HG03378 (cell line): ENCODE data around the gene ASCL2.

Experiments used
- ATAC-seq: cut with Tn5 transposase; IDR thresholded peaks from one replicate; pipeline ENCODE4 v1.9.1; 2021; ENCODE audit warnings: mild to moderate bottlenecking, moderate library complexity; ENCODE audit not compliant: unreplicated experiment

The ASCL2 gene

DNA sequence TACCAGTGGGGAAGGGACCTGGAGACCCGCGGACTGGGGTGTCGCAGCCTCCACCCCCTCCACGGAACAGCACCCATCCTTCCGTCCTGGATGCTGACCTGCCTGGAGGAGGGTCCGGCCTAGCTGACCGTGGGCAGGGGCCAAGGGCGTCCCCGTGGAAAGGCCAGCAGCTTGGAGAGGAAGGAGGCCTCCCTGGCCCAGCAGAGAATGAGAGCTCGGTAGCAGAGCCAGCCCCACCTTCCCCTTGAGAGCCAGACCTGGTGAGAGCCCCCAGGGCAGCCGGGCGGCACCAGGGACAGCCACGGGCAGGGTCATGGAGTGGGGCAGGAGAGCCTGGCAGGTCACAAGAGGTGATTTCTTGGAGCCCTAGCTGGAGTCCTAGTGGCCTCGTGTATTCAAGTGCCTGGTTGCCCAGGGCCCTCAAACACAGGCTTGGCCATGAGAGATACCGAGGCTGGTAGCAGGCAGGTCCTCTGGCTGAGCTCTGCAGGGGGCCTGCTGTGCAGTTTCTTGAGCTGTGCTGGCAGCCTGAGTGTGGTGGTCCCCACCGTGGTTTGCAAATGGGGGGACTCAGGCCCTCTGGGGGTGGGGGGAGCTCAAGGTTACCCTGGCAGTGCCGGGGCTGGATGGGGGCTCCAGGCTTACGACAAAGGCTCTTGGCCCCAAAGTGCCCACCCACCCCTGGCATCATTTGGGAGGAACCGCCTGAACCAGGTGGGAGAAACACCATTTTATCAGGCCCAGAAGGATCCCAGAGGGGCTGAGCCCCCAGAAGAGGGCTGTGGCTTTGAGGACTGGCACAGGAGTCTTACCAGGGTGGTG is 39.1 kb upstream of the ASCL2 start:
- no peak for ATAC-seq

DNA sequence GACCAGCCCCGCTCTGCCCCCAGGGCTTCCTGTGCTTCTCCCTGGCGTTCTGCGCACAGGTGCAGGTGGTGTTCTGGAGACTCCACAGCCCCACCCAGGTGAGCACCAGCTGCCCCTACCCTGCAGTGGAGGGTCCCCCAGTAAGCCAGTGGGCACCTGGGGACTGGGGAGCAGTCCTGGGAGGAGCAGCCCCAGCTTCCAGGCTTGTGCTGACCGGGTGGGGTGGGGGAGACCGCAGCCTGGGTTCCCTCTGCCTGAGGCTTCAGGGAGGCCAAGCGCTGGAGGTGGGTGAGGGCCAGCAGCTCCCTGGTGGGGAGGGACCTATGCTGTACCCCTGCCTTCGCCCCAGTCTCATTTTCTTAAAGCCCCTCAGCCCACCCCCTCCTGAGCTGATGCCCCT is 38.3 kb upstream of the ASCL2 start:
- ATAC-seq: no peak

DNA sequence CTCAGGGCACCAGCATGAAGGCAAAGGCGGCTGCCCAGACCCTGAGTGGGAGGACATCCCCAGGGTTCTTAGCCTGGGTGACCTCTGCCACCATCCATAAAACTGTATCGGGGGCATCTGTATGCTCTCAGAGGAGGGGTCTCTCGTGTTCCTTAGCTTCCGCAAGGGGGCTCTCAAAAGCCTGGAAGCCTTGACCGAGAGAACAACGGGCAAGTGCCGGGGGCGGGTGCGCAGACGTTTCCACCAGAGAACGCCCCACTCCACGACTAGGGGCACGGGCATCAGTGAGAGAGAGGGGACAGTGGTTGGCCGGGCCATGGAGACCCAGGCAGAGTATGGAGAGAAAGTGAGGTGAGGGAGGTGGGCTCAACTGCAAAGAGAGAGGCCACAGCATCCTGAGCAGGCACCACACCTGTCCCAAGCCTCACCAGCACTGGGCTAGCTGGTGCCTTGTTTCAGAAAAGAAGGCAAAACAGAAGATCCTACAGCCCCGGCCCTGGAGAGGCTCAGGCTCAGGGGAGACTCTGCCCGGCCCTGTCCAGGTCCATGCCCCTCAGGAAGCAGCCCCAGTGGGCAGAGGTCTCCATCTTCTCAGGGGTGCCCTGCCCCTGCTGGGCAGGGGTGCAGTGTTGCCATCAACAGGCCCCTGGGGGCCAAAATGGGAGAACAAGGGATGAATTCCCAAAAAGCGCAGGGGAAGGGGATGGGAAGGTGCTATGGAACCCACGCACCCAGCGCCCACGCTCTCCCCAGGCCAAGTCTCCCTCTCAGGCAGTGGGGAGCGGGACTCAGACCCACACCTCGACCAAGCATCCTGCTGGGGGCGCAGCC is 37.3 kb upstream of the ASCL2 start:
- no peak for ATAC-seq

DNA sequence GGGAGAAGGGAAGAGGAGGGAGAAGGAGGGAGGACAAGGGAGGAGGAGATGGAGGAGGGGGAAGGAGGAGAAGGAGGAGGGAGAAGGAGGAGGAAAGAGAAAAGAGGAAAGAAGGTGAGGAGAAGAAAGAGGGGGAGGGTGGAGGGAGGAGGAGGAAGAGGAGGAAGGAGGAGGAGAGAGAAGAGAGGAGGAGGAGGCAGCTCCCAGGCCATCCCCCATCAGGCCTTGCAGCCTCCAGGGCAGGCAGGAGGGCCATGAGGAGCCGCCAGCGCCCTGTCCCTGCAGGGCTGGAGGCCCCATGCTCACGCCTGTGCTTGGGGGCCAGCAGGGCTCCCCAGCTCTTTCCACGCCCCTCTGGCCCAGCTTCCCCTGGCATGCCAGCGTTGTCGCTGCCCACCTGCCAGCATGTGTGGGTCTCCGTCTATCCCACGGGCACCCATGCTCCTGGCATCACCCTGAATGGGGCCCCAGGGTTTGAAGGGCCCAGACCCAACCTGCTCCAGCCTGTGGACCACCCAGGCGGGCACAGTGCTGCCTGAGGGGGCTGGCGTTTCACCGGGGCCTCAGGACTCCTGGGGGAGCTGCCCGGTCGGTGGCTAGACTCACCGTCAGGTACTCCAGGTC is 36.6 kb upstream of the ASCL2 start:
- ATAC-seq: no peak

DNA sequence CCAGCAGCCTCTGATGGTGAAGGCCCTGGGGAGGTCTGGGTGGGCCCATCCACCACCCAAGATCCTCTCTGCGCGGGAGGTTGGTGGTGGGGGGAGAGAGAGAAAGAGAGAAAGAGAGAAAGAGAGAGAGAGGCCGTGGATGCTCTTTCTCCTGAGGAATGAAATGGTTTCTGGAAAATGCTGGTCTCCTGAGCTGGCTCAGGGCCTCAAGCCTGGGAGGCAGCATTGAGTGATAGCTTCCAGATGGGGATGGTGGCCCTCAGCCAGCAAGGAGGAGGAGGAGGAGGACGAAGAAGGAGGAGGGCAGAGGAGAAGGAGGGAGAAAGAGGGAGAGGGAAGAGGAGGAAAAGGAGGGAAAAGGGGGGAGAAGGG is 36.0 kb upstream of the ASCL2 start:
- ATAC-seq: no peak

DNA sequence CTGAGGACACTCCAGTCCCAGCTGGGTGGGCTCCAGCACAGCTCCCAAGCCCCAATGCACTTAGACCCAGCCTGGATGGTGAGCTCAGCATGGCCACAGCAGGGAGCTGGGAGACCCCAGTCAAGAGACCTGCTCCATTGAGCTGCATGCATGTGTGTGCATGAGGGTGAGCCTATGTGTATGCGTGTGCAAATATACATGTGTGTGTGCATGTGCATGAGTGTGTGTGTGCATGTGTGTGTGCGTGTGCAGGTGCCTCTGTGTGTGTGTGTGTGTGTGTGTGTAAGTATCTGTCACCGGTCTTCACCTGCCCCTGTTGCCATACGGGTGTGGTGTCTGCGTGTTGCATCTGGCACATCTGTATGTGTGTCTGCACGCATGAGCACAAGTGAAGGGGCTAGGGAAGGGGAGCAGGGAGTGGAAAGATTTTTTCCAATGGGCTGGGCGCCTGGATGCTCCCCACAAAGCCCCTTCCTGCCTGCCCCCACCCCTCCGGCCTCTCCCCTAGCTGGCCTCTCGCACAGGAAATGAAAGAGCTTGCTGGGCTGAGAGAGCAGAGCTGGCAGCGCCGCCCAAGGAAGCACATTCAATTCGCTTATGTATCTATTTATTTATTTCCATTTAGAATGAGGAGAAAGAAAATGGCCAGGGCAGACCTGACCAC is 35.5 kb upstream of the ASCL2 start:
- no peak for ATAC-seq

DNA sequence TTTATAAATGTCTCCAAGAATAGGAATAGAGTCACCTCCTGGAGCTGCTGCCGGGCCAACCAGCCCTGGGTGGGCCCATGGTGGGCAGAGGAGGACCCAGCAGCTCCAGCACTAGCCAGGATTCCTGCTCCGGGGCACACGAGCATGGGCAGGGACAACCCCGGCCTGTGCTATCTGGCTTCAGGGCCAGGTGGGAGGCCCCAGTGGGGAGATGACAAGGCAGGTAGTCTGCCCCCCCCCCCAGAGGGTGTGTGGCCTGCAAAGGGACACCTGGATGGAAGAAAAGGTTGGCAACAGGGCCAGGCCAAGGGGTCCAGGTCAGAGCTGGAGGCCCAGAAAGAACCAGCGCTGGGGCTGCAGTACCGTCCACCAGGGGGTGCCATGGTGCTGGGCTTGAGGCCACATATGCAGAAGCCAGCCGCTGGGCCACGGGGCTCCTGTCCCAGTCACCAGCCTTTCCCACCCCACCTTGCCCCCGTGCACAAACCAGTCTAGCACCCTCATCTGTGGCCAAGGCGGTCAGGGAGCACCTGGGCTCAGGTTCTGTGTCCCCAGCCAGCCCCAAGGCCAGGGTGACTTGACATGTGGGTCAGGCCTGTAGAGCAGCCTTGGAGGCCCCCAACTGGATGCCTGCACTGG is 34.9 kb upstream of the ASCL2 start:
- no peak for ATAC-seq

DNA sequence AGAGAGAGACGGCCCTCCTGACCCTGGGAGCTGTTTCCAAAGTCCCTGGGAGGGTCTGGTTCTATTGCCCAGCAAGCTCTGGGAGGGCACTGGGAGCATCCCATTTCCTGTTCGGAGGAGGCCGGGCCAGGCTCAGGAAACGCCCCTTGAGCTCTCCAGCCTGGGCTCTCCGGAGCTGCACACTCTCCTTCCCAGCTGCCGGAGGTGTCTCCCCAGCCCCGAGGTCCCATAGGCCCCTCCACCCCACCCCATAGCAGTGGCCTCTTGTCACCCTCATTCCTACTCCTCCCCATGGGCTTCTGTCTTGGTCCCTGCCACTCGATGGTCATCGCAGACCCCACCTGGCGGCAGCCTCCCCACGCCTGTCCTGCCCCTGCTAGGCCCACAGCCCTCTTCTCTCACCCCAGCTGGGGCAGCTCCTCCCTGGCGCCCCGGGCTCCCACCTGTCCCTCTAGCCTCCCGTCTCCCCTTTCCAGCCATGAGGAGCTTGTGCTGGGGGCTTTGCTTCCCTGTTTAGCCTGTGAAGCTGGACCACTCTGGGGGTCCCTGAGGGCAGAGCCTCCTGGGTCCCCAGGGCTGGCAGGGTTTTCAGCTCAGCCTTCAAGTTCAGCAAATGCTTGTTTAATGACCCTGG is 34.2 kb upstream of the ASCL2 start:
- ATAC-seq: no peak

DNA sequence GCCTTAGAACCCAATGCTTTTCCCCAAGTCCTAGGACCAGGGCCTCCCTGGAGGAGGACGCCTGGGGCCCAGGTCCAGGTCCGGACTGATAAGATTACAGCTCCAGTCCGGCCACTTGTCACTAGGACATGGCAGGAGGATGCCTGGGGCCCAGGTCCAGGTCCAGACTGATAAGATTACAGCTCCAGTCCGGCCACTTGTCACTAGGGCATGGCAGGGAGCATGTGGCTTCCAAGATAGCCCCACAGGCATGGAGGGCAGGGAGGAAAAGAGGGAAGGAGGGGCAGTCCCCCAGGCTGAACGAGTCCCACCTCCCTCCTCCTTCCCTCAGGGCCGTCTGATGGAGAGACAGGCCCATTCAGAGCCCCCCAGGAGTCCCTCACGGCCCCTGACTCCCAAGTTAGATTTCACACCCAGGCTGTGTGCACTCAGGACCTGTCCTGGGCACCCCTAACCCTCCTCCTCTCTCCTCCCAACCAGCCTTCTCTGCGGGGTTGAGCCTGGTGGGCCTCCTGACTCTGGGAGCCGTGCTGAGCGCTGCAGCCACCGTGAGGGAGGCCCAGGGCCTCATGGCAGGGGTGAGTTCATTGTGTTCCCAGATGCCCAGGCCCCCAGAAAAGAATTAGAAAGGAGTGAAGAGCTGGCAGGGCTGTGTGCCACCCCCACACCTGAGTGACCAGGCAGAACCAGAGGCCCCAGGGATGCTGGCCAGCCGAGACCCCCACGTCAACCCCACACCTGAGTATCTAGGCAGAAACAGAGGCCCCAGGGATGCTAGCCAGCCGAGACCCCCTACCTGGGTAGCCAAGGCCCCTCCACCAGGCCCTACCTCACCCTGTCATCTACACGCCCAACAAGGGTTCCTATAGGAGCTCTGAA is 33.5 kb upstream of the ASCL2 start:
- no peak for ATAC-seq

DNA sequence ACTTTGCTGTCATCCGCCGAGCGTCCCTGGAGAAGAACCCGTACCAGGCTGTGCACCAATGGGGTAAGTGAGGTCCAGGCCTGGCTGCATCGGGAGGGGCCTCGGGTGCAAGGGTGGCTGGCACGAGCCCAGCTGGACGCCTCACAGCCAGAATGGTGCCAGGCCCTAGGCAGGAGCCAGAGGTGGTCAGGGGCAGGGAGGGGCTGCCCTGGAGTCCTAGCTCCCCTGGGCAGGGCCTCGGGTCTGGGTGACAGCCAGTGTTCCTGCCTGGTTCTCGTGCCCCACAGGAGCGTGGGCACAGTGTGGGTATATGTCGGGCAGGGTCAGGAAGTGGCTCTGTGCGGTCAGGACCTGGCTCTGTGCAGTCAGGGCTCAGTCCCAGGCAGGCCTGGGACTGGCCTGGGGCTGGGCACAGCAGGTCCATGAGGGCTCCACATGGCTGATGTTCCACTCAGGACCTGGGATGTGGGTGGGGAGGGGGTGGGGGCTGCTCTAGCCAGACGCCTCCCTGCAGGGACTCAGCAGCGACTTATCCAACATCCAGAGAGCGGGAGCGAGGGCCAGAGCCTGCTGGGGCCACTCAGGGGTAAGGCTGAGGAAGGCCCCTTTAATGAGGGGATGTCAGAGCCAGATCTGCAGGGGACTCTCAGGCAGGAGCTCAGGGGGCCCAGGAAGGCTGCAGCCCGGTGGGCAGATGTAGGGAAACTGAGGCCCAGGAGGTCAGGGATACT is 32.7 kb upstream of the ASCL2 start:
- no peak for ATAC-seq

DNA sequence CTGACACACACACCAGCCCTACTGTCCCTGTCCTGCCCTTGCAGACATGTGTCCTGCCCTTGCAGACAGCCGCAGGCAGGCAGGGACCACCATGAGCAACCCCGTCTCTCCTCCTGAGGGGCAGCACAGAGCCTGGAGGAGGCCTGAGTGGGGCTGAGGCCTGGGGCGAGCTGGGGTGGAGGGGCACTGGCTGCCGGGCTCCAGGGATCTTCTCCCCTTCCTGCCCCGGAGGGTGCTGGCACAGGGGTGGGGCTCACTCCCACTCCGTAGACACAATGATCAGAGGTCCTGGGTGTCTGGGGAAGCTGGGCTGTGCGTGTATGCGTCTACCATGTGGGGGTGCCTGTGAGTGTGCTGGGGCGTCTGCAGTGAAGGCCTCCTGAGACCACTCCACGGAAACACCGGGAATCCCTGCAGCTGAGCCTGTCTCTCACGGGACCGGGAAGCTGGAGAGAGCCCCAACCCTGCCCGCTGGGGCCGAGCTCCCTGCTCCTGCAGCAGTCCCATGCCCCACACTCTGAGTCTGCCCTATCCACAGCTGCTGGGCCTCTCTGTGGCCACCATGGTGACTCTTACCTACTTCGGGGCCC is 32.0 kb upstream of the ASCL2 start:
- ATAC-seq: no peak

DNA sequence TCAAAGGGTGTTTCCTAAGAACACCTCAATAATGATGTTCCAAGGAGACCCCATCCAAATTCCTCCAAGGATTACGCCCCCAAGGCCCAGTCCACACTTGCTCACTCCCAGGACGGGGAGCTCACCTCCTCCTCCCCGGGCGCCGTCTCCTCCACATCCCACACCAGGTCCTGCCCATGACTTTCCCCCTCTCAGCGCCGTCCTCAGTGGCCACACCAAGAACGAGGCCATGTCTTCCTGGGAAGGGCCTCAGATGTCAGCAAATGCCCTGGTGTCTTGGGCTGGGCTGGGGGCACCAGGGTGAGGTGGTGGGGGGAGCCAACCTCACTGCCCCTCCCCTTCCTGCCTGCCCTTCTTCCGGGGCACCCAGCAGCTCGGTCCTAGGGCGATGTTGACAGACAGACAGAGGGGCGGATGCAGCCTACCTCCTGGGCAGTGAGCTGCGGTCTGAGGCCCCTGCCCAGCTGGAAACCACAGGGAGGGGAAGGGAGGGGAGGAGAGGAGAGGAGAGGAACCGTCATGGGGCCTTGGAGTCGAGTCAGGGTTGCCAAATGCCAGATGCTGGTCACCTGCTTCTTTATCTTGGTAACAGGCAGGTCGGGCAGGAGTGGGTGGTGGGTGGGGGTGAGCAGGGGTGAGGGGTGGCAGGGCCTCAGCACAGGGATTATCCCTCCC is 31.4 kb upstream of the ASCL2 start, which contains the start of the genes C11orf21 and TSPAN32:
C11orf21 (minus strand) TSS at position 288 of the 675 bp plus-strand sequence; CDS start at position 178, 110 bp downstream.
TSPAN32 (plus strand) TSS at position 383 of the 675 bp plus-strand sequence; CDS start at position 520, 137 bp downstream.
- ATAC-seq: no peak

DNA sequence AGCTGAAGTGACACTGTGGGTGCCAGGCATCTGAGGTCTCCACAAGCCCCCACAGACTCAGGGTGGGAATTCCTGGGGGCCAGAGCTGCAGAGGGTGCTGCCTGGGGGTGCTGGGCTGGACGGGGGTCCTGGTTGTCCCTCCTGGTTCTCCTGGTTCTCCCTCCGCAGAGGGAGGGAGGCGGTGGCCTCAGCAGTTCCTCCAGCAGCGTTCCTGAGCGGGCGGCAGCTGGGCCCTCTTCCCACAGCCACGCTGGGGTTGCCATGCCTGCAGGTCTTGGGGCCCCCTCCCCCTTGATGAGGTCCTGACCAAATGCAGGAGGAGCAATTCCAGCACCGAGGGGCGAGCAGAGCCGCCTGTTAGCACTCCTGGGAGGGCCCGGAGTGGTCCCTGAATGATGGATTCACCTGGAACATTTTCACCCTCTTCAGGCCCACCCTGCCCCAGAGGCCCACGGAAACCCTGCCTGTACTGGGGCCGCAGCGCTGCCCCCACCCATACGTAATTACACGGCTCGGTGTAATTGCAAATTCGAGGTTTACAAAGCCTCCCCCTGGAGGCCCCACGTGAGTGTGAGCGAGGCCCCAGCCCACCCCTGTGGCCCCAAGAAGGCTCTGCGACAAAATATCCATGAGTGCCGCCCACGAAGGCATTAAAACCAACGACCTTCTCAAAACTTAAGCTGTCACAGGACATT is 30.7 kb upstream of the ASCL2 start:
- no peak for ATAC-seq

DNA sequence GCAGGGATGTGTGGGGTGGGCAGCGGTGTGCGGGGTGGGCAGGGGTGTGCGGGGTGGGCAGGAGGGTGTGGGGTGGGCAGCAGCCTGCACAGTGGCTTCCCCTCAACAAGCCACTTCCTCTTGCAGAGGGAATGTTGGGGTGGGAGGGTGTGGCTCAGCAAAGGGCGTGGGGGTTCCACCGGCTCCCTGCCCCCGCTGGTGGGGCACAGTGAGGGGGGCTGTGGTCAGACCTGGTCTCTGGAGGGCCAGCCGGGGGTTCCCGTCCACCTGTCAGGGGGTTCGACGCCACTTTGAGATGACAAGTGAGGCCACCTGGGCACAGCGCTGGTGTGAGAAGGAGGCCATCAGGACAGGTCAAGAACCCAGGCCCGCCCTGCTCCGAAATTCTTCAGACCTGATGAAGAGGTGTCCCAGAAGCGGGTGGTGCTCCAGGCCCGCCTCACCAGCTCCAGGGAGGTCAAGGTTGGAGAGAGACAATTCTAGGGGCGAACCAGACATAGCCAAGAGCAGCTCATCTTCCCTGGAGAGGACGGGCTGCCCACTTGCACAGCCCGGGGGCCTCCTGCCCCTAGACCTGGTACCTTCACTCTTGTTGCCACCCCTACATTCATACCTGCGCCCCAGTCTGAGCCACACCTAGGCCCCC is 30.0 kb upstream of the ASCL2 start:
- no peak for ATAC-seq

DNA sequence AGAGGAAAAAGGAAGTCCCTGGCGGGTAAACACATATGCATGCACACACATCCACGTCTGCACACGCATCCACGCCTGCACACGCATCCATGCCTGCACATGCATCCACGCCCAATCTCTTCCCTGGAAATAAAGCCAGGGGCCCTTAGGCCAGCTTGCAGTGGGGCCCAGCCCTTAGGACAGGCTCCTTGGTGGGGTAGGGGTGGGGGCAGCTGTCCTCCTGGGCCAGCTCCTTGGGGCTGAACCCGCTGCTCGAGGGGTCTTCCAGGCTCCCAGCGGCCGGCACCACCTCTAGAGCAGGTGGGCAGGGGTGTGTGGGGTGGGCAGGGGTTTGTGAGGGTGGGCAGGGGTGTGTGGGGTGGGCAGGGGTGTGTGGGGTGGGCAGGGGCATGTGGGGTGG is 29.4 kb upstream of the ASCL2 start:
- no peak for ATAC-seq
